Measurements from ENCODE around the gene HSPB8.

The HSPB8 gene

GRCh38 chr12:119145367-119145766, 33.4 kb upstream of the HSPB8 start:
- TF ChIP-seq, protein P1, sequence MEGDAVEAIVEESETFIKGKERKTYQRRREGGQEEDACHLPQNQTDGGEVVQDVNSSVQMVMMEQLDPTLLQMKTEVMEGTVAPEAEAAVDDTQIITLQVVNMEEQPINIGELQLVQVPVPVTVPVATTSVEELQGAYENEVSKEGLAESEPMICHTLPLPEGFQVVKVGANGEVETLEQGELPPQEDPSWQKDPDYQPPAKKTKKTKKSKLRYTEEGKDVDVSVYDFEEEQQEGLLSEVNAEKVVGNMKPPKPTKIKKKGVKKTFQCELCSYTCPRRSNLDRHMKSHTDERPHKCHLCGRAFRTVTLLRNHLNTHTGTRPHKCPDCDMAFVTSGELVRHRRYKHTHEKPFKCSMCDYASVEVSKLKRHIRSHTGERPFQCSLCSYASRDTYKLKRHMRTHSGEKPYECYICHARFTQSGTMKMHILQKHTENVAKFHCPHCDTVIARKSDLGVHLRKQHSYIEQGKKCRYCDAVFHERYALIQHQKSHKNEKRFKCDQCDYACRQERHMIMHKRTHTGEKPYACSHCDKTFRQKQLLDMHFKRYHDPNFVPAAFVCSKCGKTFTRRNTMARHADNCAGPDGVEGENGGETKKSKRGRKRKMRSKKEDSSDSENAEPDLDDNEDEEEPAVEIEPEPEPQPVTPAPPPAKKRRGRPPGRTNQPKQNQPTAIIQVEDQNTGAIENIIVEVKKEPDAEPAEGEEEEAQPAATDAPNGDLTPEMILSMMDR (IDR thresholded peaks at IDR 0.05): no peak
- Histone ChIP-seq H3K27ac (no peak overlapping the region), H3K4me3 (no peak overlapping the region)
- no peak for DNase-seq (ENCODE audit: low spot score)

DNA sequence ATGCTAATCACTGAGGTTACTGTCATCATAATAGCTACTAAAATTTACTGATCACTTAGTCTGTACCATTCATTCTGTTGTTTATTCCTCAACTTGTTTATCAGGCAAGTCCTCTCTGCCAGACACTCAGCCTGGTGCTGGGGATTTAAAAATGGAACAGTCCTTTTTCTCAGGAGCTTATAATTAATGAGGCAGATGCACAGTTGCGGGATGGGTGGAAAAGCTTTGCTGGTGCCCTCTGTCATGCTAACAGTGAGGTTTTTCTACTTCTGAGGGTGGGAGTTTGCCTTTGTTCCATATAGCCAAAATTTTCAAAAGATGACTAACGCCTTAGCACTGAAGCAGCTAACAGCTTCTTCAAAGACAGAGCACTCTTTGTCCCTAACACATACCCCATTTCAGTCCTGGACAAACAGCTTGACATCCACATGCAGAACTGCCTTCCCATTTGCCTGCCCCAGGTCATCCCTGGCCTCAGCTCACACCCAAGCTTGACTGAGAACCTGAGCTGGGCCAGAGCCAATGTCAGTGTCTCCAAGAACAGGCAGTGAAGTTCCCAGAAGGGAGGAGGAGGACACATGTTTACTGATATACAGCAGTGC, 30.8 kb upstream of the HSPB8 start:
- TF ChIP-seq, protein P1 (IDR thresholded peaks at IDR 0.05): no peak
- no peak for DNase-seq (ENCODE audit: low spot score)
- no peak overlapping the region for H3K4me3 ChIP-seq
- H3K27ac ChIP-seq: no peak overlapping the region

GRCh38 chr12:119149270-119149669, 29.5 kb upstream of the HSPB8 start:
- Histone ChIP-seq H3K27ac (peak overlapping the region in 1 of 2 donors; percentile 64), H3K4me3 (no peak overlapping the region)
- TF ChIP-seq, protein P1 (IDR thresholded peaks at IDR 0.05): no peak
- no peak for DNase-seq (ENCODE audit: low spot score)

DNA sequence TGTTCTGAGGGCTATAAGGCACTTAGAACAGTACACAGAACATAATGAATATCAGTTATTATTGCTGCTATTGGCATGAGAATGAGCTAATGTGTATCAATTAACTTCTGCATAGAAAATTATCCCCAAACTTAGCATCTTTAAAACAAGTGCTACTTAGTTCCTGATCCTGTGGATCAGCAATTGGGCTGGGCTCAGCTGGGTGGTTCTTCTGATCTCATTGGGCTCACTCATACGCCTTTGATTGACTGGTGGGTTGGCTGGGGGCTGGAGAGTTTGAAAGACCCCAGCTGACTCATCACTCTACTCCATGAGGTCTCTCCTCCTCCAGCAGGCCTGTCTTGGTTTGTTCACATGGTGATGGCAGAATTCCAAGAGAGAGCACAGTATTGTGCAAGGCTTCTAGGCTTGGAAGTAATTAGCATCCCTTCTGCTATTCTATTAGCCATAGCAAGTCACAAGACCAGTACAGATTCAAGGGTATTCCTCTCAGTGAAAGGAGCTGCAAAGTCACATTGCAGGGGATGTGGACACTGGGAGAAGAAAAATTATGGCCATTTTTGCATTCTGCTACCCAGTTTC, 27.2 kb upstream of the HSPB8 start:
- no peak overlapping the region for H3K4me3 ChIP-seq
- DNase-seq (ENCODE audit: low spot score): no peak
- TF ChIP-seq, protein P1 (IDR thresholded peaks at IDR 0.05): no peak
- H3K27ac ChIP-seq: no peak overlapping the region

GRCh38 chr12:119153477-119154434, 25.0 kb upstream of the HSPB8 start:
- Histone ChIP-seq H3K27ac (no peak overlapping the region), H3K4me3 (no peak overlapping the region)
- no peak for DNase-seq (ENCODE audit: low spot score)
- TF ChIP-seq, protein P1 (IDR thresholded peaks at IDR 0.05): no peak

DNA sequence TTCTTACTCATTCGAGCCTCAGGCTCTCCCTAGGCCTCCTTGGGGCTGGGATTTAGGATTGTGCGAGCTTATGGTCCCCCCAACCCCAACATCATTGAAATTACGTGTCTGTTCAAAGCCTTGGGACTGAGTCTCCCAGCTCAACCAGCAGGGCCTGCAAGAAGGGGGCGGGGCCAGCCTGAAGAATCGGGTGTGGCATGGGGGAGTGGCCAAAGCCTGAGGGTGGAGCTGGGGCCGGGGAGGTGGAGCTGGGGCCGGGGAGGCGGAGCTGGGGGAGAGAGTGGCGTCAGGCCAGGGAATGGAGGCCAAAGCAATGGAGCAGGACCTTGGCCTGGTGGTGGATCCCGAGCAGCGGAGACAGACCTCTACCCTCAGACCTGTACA, 24.3 kb upstream of the HSPB8 start:
- TF ChIP-seq, protein P1 (IDR thresholded peaks at IDR 0.05): no peak
- DNase-seq (ENCODE audit: low spot score): no peak
- no peak overlapping the region for H3K4me3 ChIP-seq
- no peak overlapping the region for H3K27ac ChIP-seq
